Adrenal gland (tissue), 5 donors: ENCODE results near the gene SFMBT1.

Experiments used
- POLR2A ChIP-seq, 2 donors: fragments of 450-650 bp; IDR thresholded peaks; one replicate each; pipeline ENCODE4 v1.6.1; 2017; ENCODE audit warnings: antibody characterized with exemption in 2 of 2, mild to moderate bottlenecking in 2 of 2, moderate library complexity in 1 of 2
- TF ChIP-seq, protein P1 (sequence below), 6 experiments: fragments of 450-650 bp in 4 of 6; fragments of 200-600 bp in 2 of 6; sonication (generic) in 1 of 6; IDR thresholded peaks; 1 replicate in 5 of 6; 2 replicates in 1 of 6; pipeline versions ENCODE4 v1.5.1 to v1.8.0; 2016 to 2021; ENCODE audit warnings: antibody characterized with exemption in 6 of 6, mild to moderate bottlenecking in 2 of 6, moderate library complexity in 1 of 6
- donor health status: DM: no; HTN: no; CAD: no.

DNA sequence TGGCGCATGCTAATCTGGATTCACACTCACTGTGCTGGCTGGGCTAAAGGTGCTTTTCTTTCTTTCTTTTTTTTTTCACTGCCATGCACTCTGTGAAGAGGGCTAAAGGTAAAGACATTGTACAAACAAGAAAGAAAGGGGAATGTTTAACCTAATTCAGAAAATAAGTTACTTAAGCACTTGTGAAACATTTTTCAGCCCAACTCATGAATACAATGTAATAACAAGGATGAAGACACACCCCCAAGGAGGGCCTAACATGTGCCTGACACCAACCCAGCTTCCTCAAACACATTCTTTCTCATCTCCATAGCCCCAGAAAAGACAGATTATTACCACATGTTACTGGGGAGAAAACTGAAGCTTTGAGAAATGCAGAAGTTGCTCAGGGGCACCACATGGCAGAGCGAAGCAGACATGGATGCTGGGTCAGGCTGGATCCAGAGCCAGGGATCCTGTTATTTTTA is 154.2 kb downstream of the SFMBT1 start:
- TF ChIP-seq, protein P1, sequence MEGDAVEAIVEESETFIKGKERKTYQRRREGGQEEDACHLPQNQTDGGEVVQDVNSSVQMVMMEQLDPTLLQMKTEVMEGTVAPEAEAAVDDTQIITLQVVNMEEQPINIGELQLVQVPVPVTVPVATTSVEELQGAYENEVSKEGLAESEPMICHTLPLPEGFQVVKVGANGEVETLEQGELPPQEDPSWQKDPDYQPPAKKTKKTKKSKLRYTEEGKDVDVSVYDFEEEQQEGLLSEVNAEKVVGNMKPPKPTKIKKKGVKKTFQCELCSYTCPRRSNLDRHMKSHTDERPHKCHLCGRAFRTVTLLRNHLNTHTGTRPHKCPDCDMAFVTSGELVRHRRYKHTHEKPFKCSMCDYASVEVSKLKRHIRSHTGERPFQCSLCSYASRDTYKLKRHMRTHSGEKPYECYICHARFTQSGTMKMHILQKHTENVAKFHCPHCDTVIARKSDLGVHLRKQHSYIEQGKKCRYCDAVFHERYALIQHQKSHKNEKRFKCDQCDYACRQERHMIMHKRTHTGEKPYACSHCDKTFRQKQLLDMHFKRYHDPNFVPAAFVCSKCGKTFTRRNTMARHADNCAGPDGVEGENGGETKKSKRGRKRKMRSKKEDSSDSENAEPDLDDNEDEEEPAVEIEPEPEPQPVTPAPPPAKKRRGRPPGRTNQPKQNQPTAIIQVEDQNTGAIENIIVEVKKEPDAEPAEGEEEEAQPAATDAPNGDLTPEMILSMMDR (IDR thresholded peaks at IDR 0.05), result no peak
- no peak for TF ChIP-seq POLR2A (IDR thresholded peaks at IDR 0.05)
